ENCODE results near the gene FAM83B. TPM values are rescaled to one million over a fixed set of nuclear protein-coding genes. Genes with fewer than 3 reads are reported as not detected.

The FAM83B gene
- total RNA-seq, 1 experiment from 2014 or later = 3.9 TPM

- POLR2A ChIA-PET = no interaction called here
- TF ChIP-seq SMAD3 (CRISPR knock-in tag; IDR thresholded peaks at IDR 0.05; ENCODE audit: borderline replicate concordance) = no peak
- no peak for TF ChIP-seq ARID4B (CRISPR knock-in tag; IDR thresholded peaks at IDR 0.05; ENCODE audit: borderline replicate concordance)
- TF ChIP-seq ZNF263 (CRISPR knock-in tag; IDR thresholded peaks at IDR 0.05; ENCODE audit: low read depth) = no peak
- TF ChIP-seq, protein P1, sequence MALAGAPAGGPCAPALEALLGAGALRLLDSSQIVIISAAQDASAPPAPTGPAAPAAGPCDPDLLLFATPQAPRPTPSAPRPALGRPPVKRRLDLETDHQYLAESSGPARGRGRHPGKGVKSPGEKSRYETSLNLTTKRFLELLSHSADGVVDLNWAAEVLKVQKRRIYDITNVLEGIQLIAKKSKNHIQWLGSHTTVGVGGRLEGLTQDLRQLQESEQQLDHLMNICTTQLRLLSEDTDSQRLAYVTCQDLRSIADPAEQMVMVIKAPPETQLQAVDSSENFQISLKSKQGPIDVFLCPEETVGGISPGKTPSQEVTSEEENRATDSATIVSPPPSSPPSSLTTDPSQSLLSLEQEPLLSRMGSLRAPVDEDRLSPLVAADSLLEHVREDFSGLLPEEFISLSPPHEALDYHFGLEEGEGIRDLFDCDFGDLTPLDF (CRISPR knock-in tag; IDR thresholded peaks at IDR 0.05) = no peak
- TF ChIP-seq ZNF232 (CRISPR knock-in tag; IDR thresholded peaks at IDR 0.05) = no peak
- TF ChIP-seq NR1H2 (CRISPR knock-in tag; IDR thresholded peaks at IDR 0.05) = no peak
- TF ChIP-seq MAX (CRISPR knock-in tag; IDR thresholded peaks at IDR 0.05) = no peak
- TF ChIP-seq, protein P2, sequence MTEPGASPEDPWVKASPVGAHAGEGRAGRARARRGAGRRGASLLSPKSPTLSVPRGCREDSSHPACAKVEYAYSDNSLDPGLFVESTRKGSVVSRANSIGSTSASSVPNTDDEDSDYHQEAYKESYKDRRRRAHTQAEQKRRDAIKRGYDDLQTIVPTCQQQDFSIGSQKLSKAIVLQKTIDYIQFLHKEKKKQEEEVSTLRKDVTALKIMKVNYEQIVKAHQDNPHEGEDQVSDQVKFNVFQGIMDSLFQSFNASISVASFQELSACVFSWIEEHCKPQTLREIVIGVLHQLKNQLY (CRISPR knock-in tag; IDR thresholded peaks at IDR 0.05) = no peak
- TF ChIP-seq ZBTB43 (CRISPR knock-in tag; IDR thresholded peaks at IDR 0.05) = no peak
- TF ChIP-seq SOX15 (CRISPR knock-in tag; IDR thresholded peaks at IDR 0.05) = no peak
- TF ChIP-seq CREM (CRISPR knock-in tag; IDR thresholded peaks at IDR 0.05) = no peak
- TF ChIP-seq HMGXB4 (CRISPR knock-in tag; IDR thresholded peaks at IDR 0.05) = no peak
- TF ChIP-seq, protein P3, sequence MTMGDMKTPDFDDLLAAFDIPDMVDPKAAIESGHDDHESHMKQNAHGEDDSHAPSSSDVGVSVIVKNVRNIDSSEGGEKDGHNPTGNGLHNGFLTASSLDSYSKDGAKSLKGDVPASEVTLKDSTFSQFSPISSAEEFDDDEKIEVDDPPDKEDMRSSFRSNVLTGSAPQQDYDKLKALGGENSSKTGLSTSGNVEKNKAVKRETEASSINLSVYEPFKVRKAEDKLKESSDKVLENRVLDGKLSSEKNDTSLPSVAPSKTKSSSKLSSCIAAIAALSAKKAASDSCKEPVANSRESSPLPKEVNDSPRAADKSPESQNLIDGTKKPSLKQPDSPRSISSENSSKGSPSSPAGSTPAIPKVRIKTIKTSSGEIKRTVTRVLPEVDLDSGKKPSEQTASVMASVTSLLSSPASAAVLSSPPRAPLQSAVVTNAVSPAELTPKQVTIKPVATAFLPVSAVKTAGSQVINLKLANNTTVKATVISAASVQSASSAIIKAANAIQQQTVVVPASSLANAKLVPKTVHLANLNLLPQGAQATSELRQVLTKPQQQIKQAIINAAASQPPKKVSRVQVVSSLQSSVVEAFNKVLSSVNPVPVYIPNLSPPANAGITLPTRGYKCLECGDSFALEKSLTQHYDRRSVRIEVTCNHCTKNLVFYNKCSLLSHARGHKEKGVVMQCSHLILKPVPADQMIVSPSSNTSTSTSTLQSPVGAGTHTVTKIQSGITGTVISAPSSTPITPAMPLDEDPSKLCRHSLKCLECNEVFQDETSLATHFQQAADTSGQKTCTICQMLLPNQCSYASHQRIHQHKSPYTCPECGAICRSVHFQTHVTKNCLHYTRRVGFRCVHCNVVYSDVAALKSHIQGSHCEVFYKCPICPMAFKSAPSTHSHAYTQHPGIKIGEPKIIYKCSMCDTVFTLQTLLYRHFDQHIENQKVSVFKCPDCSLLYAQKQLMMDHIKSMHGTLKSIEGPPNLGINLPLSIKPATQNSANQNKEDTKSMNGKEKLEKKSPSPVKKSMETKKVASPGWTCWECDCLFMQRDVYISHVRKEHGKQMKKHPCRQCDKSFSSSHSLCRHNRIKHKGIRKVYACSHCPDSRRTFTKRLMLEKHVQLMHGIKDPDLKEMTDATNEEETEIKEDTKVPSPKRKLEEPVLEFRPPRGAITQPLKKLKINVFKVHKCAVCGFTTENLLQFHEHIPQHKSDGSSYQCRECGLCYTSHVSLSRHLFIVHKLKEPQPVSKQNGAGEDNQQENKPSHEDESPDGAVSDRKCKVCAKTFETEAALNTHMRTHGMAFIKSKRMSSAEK (CRISPR knock-in tag; IDR thresholded peaks at IDR 0.05; ENCODE audit: borderline replicate concordance) = no peak
- TF ChIP-seq ZNF317 (CRISPR knock-in tag; IDR thresholded peaks at IDR 0.05; ENCODE audit: borderline replicate concordance, low read depth) = no peak
- no peak for TF ChIP-seq ATF6 (CRISPR knock-in tag; IDR thresholded peaks at IDR 0.05)
- TF ChIP-seq, protein P4, sequence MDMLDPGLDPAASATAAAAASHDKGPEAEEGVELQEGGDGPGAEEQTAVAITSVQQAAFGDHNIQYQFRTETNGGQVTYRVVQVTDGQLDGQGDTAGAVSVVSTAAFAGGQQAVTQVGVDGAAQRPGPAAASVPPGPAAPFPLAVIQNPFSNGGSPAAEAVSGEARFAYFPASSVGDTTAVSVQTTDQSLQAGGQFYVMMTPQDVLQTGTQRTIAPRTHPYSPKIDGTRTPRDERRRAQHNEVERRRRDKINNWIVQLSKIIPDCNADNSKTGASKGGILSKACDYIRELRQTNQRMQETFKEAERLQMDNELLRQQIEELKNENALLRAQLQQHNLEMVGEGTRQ (CRISPR knock-in tag; IDR thresholded peaks at IDR 0.05) = no peak
- CTCF ChIA-PET = no interaction called here
- Mint-ChIP-seq H3K27me3 (ENCODE audit: low read depth) (no peaks in the 10 kb centered on the region), H3K27ac (no peak overlapping the region), H3K4me3 (no peak overlapping the region), H3K4me1 (peaks cover 5% of the 10 kb centered on the region; the same call in 1 of the 2 replicates), H3K9me3 (no peaks in the 10 kb centered on the region), H3K36me3 (no peaks in the 10 kb centered on the region)
- DNase-seq (ENCODE audit: low spot score) (no peak), ATAC-seq (no peak)
These were observed 29.8 kb downstream of the FAM83B start for GRCh38 chr6:54876365-54876764.
